ENCODE data around the gene RETN. TPM values are rescaled to one million over a fixed set of nuclear protein-coding genes. Genes with fewer than 3 reads are reported as not detected.

Gene RETN
- total and polyA plus RNA-seq, 8 donors = 2.2 to 5.9 TPM; not detected in 6

DNA sequence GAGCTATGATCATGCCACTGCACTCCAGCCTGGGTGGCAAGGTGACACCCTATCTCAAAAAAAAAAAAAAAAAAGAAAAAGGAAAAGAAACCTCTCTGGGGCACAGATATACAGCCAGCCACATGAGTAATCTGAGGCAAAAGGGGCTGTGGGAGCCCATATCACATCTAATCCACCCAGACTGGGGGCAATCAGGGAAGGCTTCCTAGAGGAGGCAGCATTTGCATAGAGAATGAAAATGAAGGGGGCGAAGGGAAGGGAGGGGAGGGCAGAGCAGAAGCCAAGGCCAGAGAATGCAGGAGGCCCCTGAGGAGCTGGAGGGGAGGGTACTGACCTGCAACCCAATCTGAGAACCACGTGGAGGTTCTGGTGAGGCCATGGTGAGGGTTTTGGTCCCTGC, 18.7 kb upstream of the RETN start:
- peaks cover 0 to 3% (median 0%) of the 10 kb centered on the region in 3 donors for H3K4me1 ChIP-seq
- no peak overlapping the region for H3K4me3 ChIP-seq
- TF ChIP-seq, protein P1, sequence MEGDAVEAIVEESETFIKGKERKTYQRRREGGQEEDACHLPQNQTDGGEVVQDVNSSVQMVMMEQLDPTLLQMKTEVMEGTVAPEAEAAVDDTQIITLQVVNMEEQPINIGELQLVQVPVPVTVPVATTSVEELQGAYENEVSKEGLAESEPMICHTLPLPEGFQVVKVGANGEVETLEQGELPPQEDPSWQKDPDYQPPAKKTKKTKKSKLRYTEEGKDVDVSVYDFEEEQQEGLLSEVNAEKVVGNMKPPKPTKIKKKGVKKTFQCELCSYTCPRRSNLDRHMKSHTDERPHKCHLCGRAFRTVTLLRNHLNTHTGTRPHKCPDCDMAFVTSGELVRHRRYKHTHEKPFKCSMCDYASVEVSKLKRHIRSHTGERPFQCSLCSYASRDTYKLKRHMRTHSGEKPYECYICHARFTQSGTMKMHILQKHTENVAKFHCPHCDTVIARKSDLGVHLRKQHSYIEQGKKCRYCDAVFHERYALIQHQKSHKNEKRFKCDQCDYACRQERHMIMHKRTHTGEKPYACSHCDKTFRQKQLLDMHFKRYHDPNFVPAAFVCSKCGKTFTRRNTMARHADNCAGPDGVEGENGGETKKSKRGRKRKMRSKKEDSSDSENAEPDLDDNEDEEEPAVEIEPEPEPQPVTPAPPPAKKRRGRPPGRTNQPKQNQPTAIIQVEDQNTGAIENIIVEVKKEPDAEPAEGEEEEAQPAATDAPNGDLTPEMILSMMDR (IDR thresholded peaks at IDR 0.05) = no peak
- no peaks in the 10 kb centered on the region for H3K36me3 ChIP-seq
- 56 to 57% methylated on average over 2 of the region's 2 CpGs for WGBS, 2 donors
- DNase-seq = no peak
- H3K9me3 ChIP-seq = no peaks in the 10 kb centered on the region
- intact Hi-C loops (cut with DNase I) = no loop called here
- no peaks in the 10 kb centered on the region for H3K27me3 ChIP-seq
- H3K27ac ChIP-seq = no peak overlapping the region
- no peak for FAIRE-seq
- ATAC-seq = no peak

DNA sequence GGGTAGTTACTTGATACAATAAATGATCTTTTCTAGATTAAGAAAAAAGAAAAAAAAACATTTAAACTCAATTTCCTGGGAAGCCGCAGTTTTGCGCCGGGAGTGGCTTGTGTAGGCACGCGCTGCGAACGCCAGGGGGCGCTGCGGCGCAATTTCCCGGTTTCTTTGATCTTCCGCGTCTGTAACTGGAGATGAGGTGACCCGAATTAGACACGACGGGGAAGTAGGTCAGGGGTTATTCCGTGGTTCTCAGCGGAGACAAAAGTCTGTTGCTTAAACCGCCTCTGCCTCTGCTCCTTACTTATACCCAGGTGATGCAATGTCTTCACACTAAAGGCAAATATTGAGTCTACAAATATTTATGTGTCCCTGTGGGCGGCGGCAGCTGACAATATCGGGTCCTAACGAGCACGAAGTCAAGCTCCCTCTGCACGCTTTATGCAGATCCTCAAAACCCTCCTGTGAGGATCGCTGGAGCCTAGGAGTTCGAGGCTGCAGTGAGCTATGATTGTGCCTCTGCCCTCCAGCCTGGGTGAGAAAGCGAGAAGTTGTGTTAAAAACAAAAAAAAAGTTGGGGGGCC, 16.7 kb upstream of the RETN start:
- 4 to 5% methylated on average over 28 of the region's 28 CpGs for WGBS, 2 donors
- H3K27me3 ChIP-seq = no peaks in the 10 kb centered on the region
- DNase-seq (peak; percentile 82 to 95 (median 88)), ATAC-seq (peak; percentile 87 to 93 (median 90)), FAIRE-seq (peak; percentile 53)
- peaks cover 0 to 3% (median 0%) of the 10 kb centered on the region in 3 donors for H3K4me1 ChIP-seq
- H3K27ac ChIP-seq = peak overlapping the region; percentile 39 to 78 (median 64)
- TF ChIP-seq, protein P1 (IDR thresholded peaks at IDR 0.05) = peak; percentile 99
- H3K9me3 ChIP-seq = no peaks in the 10 kb centered on the region
- intact Hi-C loops (cut with DNase I) = no loop called here
- H3K36me3 ChIP-seq = no peaks in the 10 kb centered on the region
- H3K4me3 ChIP-seq = peak overlapping the region in 1 of 4 donors; percentile 8

DNA sequence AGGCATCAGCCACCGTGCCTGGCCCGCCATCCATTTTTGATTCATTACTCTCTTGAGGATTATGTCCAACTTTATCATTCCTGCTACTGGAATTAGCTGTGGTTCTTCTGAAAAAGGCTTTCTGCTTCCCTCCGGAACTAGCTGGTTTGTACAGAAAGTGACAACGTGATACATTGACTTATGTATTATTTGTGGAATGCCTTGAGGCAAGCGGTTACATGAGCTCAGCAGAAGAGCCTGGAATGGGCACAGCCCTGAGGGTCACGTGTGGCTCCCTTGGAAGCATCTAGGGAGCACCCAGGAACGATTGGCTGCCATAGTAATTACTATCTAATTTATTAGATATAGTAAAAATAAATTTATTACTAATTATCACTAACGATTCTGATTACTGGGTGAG, 14.4 kb upstream of the RETN start:
- no peaks in the 10 kb centered on the region for H3K27me3 ChIP-seq
- FAIRE-seq = no peak
- intact Hi-C loops (cut with DNase I) = no loop called here
- H3K4me1 ChIP-seq = peaks cover 0 to 3% (median 0%) of the 10 kb centered on the region in 3 donors
- DNase-seq = no peak
- no peak overlapping the region for H3K4me3 ChIP-seq
- H3K9me3 ChIP-seq = no peaks in the 10 kb centered on the region
- WGBS, 2 donors = 48% methylated on average over 8 of the region's 8 CpGs
- H3K36me3 ChIP-seq = no peaks in the 10 kb centered on the region
- no peak overlapping the region for H3K27ac ChIP-seq
- no peak for ATAC-seq
- TF ChIP-seq, protein P1 (IDR thresholded peaks at IDR 0.05) = no peak

DNA sequence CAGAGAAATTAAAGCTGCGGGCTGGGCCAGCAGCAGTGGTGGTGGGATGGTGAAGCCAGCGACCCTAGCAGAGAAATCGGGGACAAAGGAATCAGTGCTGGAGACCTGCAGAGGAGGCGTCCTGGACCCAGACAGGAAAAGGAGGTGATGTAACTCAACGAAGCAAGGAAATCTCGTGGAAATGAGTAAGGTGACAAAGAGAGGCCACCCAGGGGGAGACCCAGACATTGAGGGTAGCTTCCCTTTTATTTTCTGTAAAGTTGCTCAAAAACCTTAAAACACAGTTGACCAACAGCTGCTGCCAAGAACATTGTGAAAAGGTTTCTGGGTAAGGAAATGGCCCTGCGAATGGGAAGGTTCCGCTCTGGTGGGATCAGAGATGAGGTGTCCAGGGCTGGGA, 13.3 kb upstream of the RETN start:
- DNase-seq (no peak), ATAC-seq (no peak), FAIRE-seq (no peak)
- intact Hi-C loops (cut with DNase I) = no loop called here
- H3K36me3 ChIP-seq = no peaks in the 10 kb centered on the region
- no peaks in the 10 kb centered on the region for H3K27me3 ChIP-seq
- no peaks in the 10 kb centered on the region for H3K9me3 ChIP-seq
- TF ChIP-seq, protein P1 (IDR thresholded peaks at IDR 0.05) = no peak
- H3K4me3 ChIP-seq = no peak overlapping the region
- 57 to 73% methylated on average over 8 of the region's 8 CpGs for WGBS, 2 donors
- peaks cover 0 to 3% (median 0%) of the 10 kb centered on the region in 3 donors for H3K4me1 ChIP-seq
- H3K27ac ChIP-seq = no peak overlapping the region

DNA sequence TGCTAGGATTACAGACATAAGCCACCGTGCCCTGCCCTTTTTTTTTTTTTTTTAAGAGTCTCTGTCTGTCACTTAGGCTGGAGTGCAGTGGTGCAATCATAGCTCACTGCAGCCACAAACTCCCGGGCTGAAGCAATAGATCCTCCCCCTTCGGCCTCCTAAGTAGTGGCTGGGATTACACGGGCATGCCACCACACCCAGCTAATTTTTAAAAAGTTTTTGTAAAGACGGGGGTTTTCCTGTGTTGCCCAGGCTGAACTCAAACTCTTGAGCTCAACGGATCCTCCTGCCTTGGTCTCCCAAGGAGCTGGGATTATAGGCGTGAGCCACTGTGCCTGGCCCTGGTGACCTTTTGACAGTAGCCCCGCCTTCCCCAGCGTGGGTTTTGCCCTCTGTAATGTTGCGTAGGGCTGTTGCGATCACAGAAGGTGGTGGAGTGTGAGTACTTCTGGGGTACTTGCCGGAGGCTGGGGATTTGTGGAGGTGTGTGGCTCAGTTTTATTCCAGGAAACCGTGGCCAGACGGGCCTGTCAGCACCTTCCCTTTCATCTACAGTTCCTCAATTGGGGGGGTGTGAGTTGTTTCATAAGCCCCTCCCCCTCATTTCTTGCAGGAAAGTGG, 11.6 kb upstream of the RETN start:
- WGBS, 2 donors = 57 to 61% methylated on average over 14 of the region's 14 CpGs
- ATAC-seq = peak in 2 of 4 donors; percentile 38 to 39
- Histone ChIP-seq H3K4me1 (no peaks in the 10 kb centered on the region), H3K27ac (no peak overlapping the region), H3K4me3 (no peak overlapping the region), H3K36me3 (no peaks in the 10 kb centered on the region), H3K27me3 (no peaks in the 10 kb centered on the region), H3K9me3 (no peaks in the 10 kb centered on the region)
- TF ChIP-seq, protein P1 (IDR thresholded peaks at IDR 0.05) = no peak
- no peak for DNase-seq
- FAIRE-seq = no peak
- intact Hi-C loops (cut with DNase I) = no loop called here
